Measurements from ENCODE around the gene FAM184A.

Gene FAM184A

DNA sequence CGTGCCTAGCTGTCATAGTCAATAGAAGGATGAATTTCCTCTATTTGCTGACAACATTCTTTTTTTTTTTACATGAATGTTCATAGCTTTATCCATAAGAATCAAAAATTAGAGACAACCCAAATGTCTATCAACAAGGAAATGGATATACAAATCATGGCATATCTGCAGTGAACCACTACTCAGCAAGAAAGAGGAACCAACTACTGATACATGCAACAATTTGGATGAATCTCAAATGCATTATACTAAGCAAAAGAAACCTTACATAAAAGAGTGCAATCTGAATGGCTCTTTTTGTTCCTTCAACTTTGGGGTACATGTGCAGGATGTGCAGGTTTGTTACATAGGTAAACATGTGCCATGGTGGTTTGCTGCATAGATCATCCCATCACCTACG lies 125.8 kb downstream of the FAM184A start:
- no peak for FAIRE-seq

- FAIRE-seq, result no peak
Measured at GRCh38 chr6:118945217-118945616, 133.2 kb downstream of the FAM184A start.

GRCh38 chr6:118940770-118941169 lies 137.7 kb downstream of the FAM184A start:
- no peak for FAIRE-seq

DNA sequence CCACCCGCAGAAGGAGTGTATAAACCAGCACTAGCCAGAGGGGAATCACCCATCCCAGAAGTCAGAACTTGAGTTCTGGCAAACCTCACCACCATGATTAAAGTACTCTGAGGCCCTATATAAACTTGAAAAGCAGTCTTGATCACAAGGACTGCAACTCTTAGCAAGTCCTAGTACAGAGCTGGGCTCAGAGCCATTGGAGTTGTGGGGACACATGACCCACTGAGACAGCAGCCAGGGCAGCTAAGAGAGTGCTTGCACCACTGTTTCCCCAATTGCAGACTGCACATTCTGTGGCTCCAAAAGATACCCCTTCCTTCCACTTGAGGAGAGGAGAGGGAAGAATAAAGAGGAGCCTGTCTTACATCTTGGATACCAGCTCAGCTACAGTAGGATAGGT lies 138.8 kb downstream of the FAM184A start:
- no peak for FAIRE-seq

DNA sequence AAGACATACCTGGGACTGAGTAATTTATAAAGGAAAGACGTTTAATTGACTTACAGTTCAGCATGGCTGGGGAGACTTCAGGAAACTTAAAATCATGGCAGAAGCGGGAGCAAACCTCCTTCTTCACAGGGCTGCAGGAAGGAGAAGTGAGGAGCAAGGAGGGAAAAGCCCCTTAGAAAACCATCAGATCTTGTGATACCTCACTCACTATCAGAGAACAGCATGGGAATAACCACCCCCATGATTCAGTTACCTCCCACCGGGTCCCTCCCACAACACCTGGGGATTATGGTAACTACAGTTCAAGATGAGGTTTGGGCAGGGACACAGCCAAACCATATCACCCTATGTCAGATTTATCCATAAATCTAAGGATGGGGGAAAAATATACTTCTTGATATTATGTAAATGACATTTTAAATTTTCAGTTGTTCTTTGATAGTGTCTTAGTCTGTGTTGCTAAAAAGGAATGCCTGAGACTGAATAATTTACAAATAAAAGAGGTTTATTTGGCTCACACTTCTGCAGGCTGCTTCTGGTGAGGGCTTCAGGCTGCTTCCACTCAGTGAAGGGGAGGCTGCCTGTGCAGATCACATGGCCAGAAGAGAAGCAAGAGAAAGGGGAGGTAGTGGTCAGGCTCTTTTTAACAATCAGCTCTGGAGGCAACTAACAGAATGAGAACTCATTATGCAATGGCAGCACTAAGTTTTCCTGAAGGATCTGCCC lies 142.3 kb downstream of the FAM184A start:
- FAIRE-seq, result no peak

GRCh38 chr6:118935331-118935668 lies 143.2 kb downstream of the FAM184A start:
- no peak for FAIRE-seq

DNA sequence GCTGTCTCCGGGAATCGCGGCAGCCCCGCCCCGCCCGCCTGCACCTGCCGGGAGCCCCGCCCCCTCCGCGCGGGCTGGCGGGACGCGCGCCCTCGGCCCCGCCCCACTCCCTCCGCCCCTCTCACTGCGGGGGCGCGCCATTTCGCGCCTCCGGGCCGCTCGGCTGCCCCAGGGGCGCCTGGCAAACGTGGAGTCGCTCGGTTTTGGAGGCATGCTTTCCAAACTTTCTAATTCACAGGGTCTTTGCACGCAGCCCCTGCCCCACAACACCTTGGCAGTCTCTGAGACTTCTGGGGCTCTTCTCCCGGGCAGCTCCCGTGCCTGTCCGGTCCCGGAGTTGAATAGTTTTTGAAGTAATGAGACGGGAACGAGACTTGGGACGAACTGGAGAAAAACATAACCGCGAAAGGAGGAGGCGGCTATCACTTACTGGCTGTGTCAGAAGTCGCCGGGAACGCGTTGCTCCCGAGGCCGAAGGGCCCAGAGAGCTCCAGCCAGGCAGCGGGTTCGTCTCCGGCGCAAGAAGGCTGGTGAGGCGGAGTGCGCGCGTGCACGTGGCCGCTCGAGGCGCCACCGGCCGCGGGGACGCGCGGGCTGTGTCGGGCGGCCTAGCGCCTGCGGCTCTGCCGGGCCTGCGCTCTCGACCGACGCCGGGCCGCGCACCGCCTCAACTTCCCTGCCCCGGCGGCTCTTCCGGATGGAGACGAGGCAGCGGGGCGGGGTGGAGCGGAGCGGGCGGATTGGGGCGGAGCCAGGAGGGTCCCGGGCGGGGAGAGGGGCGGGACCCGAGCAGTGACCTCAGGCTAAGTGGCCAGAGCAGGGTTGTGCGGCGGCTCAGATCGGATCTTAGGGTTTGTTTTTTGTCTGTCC lies 143.8 kb downstream of the FAM184A start, which contains the start of gene MCM9:
Gene MCM9, minus strand, starts transcription at position 699 of the 870 bp plus-strand sequence. CDS start 3,436 bp downstream, outside the sequence.
- FAIRE-seq, result peak; percentile 79

GRCh38 chr6:118933855-118934460 lies 144.5 kb downstream of the FAM184A start:
- no peak for FAIRE-seq

- FAIRE-seq, result no peak
Measured at GRCh38 chr6:118932421-118932820, 146.0 kb downstream of the FAM184A start.

GRCh38 chr6:118931436-118931835 lies 147.0 kb downstream of the FAM184A start:
- no peak for FAIRE-seq

GRCh38 chr6:118930680-118931079 lies 147.8 kb downstream of the FAM184A start:
- FAIRE-seq, result no peak

GRCh38 chr6:118923035-118923434 lies 155.4 kb downstream of the FAM184A start:
- no peak for FAIRE-seq

GRCh38 chr6:118921084-118921483 lies 157.4 kb downstream of the FAM184A start:
- FAIRE-seq, result no peak

- FAIRE-seq, result no peak
Measured at GRCh38 chr6:118918329-118918725, 160.1 kb downstream of the FAM184A start.

DNA sequence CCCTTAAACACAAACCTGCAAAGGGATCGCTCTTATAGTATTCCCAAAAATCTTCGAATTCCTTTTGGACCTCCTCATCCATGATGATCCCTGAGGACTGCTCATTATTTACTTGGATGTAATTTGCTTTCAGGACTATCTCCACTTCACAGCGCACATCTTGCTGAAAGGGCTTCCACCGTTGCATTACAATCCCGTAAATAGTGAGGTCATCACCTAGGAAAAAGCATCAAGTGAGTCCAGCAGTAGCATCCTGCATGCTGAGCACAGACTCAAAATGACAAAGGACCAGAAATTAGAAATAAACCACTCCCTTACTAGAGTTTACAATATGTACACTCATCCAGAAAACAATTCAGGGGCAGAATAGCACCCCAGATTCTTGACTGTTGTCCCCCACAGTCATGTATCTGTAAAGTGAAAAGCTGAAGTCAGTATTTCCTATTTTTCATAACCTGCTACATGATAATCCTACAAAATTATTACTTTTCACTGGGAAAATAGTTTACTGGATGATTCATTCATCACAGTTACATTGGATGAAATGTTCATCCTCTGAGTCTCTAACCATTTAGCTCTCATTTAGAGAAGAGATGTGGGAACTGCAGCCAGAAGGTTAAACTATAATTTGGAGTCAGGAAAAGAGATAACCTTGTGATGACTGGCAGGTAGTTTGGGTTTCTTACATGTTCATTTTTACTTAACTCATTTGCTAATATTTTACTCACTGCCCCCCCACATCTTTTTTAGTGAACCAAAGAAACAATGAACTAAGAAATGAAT lies 160.7 kb downstream of the FAM184A start:
- no peak for FAIRE-seq

- FAIRE-seq, result no peak
Measured at GRCh38 chr6:118914598-118914997, 163.9 kb downstream of the FAM184A start.

DNA sequence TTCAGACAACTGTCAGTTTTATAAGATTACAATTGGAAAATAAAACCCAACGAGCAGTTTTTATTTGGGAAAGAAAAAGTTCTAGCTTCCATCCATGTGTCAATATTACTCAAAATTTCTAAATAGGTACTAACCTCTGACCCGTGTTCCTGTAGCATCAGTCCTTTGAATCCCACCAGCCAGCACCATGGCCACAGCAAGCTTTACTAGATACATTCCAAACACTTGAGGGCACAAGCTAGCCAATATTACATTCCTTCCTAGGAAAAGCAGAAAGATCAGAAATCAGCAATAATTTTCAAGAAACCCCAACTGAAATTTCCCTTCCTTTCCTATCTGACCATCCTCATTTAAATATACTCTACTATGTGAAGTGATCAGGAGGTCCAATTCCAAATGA lies 165.3 kb downstream of the FAM184A start:
- no peak for FAIRE-seq

DNA sequence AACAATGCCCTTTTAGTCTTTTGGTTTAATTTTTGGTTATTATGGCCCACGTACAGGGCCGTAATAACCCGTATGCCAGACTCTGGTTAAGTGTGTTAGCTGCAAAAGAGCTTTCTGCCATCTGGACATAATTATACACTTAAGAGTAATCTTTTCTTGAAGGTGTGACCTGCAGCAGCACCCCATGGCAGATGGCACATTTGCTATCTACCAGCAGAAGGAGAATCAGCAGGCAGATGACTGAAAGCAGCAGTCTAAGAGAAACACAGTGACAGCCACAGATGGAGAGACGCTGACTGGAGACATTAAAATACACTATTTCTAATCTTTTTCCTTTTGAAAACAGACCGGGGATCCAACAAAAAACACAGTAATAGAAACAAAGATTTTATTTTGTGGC lies 165.8 kb downstream of the FAM184A start:
- FAIRE-seq, result no peak
